ENCODE results near the gene MAOA.

Gene MAOA

DNA sequence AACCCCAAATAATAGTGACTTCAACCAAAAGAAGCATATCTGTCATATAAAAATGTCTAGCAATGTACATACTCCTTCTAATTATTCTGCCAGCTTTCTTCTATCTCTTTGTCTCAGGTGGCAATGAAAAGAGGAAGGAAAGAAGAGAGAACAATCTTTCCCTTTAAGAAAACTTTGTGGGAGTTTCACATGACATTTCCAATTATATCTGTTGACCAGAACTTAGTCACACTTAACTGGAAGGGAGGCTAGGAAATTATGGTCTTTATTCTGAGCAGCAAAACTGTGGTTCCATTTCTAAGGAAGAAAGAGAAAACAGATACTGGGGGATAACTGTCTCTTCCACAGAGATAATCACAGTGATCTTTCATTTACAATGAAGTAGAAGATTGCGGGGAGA, 12.9 kb upstream of the MAOA start:
- Histone ChIP-seq H3K4me2 (ENCODE audit: insufficient read depth, low read length) (no peak overlapping the region), H4K20me1 (ENCODE audit: insufficient read depth, low read length) (no peaks in the 10 kb centered on the region), H3K4me3 (ENCODE audit: low read depth in 1 of 2, low read length in 2 of 2) (no peak overlapping the region), H3K4me1 (ENCODE audit: insufficient read depth, low read length) (no peaks in the 10 kb centered on the region), H3K36me3 (ENCODE audit: insufficient read depth, low read length) (no peaks in the 10 kb centered on the region), H3K27ac (ENCODE audit: low read length) (no peak overlapping the region), H3K27me3 (ENCODE audit: insufficient read depth, low read length, poor library complexity) (no peaks in the 10 kb centered on the region), H2AFZ (ENCODE audit: low read depth, low read length) (no peak overlapping the region), H3K9me3 (ENCODE audit: insufficient read depth, low read length, severe bottlenecking) (no peaks in the 10 kb centered on the region), H3K9ac (ENCODE audit: low read depth, low read length) (no peak overlapping the region), H3K79me2 (ENCODE audit: insufficient read depth, low read length) (no peaks in the 10 kb centered on the region)
- TF ChIP-seq, protein P1, sequence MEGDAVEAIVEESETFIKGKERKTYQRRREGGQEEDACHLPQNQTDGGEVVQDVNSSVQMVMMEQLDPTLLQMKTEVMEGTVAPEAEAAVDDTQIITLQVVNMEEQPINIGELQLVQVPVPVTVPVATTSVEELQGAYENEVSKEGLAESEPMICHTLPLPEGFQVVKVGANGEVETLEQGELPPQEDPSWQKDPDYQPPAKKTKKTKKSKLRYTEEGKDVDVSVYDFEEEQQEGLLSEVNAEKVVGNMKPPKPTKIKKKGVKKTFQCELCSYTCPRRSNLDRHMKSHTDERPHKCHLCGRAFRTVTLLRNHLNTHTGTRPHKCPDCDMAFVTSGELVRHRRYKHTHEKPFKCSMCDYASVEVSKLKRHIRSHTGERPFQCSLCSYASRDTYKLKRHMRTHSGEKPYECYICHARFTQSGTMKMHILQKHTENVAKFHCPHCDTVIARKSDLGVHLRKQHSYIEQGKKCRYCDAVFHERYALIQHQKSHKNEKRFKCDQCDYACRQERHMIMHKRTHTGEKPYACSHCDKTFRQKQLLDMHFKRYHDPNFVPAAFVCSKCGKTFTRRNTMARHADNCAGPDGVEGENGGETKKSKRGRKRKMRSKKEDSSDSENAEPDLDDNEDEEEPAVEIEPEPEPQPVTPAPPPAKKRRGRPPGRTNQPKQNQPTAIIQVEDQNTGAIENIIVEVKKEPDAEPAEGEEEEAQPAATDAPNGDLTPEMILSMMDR (IDR thresholded peaks at IDR 0.05; ENCODE audit: borderline replicate concordance, extremely low read depth, low read length, poor library complexity, severe bottlenecking): no peak
- TF ChIP-seq EZH2 (IDR thresholded peaks at IDR 0.05; ENCODE audit: borderline replicate concordance, low read depth, low read length, severe bottlenecking): no peak
- DNase-seq (no peak), ATAC-seq (ENCODE audit: insufficient read depth, low read depth) (no peak)

DNA sequence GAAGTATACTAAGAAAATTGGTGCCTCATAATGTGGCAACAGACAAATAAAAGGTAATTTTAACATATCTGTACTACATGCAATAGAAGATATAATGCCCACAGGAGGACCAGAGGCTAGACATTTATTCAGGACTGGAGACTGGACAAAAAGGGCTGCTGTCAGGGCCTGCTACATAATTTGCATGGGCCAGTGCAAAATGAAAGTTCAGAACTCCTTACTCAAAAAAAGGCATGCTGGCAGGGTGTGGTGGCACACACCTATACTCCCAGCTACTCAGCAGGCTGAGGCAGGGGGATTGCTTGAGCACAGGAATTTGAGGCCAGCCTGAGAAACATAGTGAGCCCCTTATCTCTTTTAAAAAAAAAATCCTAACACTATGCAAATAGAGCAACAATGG, 12.4 kb upstream of the MAOA start:
- no peak overlapping the region for H3K27ac ChIP-seq (ENCODE audit: low read length)
- no peak overlapping the region for H2AFZ ChIP-seq (ENCODE audit: low read depth, low read length)
- H3K4me2 ChIP-seq (ENCODE audit: insufficient read depth, low read length): no peak overlapping the region
- no peaks in the 10 kb centered on the region for H4K20me1 ChIP-seq (ENCODE audit: insufficient read depth, low read length)
- TF ChIP-seq, protein P1 (IDR thresholded peaks at IDR 0.05; ENCODE audit: borderline replicate concordance, extremely low read depth, low read length, poor library complexity, severe bottlenecking): no peak
- no peak for TF ChIP-seq EZH2 (IDR thresholded peaks at IDR 0.05; ENCODE audit: borderline replicate concordance, low read depth, low read length, severe bottlenecking)
- no peaks in the 10 kb centered on the region for H3K79me2 ChIP-seq (ENCODE audit: insufficient read depth, low read length)
- DNase-seq: no peak
- H3K36me3 ChIP-seq (ENCODE audit: insufficient read depth, low read length): no peaks in the 10 kb centered on the region
- H3K27me3 ChIP-seq (ENCODE audit: insufficient read depth, low read length, poor library complexity): no peaks in the 10 kb centered on the region
- H3K4me3 ChIP-seq (ENCODE audit: low read depth in 1 of 2, low read length in 2 of 2): no peak overlapping the region
- ATAC-seq (ENCODE audit: insufficient read depth, low read depth): no peak
- H3K9ac ChIP-seq (ENCODE audit: low read depth, low read length): no peak overlapping the region
- no peaks in the 10 kb centered on the region for H3K4me1 ChIP-seq (ENCODE audit: insufficient read depth, low read length)
- H3K9me3 ChIP-seq (ENCODE audit: insufficient read depth, low read length, severe bottlenecking): no peaks in the 10 kb centered on the region

DNA sequence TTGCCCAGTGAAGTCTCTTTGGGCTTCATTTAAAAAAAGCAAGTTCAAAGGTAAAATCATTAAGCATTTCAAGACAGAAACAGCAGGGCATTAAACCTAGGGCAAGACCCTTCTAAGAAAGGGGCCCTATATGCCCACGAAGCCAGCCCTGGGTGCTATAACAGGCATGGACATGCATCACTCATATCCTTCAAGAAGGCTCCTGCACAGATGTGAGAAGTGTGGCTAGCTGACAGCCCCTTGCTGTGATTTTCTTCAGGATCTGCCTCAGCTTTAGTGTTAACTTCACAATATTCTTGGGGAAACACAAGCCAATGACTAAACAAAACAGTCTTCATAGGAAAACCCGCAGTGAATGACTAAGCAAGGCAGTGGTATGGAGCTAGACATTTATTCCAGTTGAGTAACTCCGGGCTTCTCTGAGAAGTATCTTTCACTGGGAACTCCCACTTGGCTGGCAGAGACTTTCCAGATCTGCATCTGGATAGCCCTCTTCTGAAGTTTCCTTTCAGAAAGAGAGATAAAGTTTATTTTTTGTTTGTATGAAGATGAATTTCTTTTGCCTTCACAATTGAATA, 11.9 kb upstream of the MAOA start:
- no peak overlapping the region for H3K4me3 ChIP-seq (ENCODE audit: low read depth in 1 of 2, low read length in 2 of 2)
- H3K27ac ChIP-seq (ENCODE audit: low read length): no peak overlapping the region
- H3K79me2 ChIP-seq (ENCODE audit: insufficient read depth, low read length): no peaks in the 10 kb centered on the region
- TF ChIP-seq EZH2 (IDR thresholded peaks at IDR 0.05; ENCODE audit: borderline replicate concordance, low read depth, low read length, severe bottlenecking): no peak
- TF ChIP-seq, protein P1 (IDR thresholded peaks at IDR 0.05; ENCODE audit: borderline replicate concordance, extremely low read depth, low read length, poor library complexity, severe bottlenecking): no peak
- H2AFZ ChIP-seq (ENCODE audit: low read depth, low read length): no peak overlapping the region
- no peak overlapping the region for H3K9ac ChIP-seq (ENCODE audit: low read depth, low read length)
- H3K4me2 ChIP-seq (ENCODE audit: insufficient read depth, low read length): no peak overlapping the region
- no peaks in the 10 kb centered on the region for H3K36me3 ChIP-seq (ENCODE audit: insufficient read depth, low read length)
- H3K27me3 ChIP-seq (ENCODE audit: insufficient read depth, low read length, poor library complexity): no peaks in the 10 kb centered on the region
- no peaks in the 10 kb centered on the region for H4K20me1 ChIP-seq (ENCODE audit: insufficient read depth, low read length)
- H3K4me1 ChIP-seq (ENCODE audit: insufficient read depth, low read length): no peaks in the 10 kb centered on the region
- no peak for ATAC-seq (ENCODE audit: insufficient read depth, low read depth)
- no peaks in the 10 kb centered on the region for H3K9me3 ChIP-seq (ENCODE audit: insufficient read depth, low read length, severe bottlenecking)
- no peak for DNase-seq

DNA sequence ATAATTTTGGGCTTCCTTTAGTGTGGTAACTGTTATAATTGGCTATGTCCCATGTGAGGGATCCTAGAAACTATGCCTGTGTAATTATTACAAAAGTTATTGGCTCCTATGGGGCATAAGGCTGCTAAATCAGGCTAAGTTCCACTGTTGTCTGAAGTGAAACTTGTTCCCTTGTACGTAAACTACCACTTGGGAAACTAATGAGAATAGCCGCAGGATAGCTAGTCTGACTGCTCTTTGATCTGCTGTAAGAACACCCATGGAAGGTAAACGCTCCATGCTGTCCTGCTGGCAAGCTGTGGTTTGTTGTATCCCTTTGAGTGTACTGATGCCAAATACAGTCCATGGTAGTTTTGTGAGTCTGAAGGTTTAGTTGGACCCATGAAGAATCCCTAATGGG, 9.3 kb upstream of the MAOA start:
- H3K79me2 ChIP-seq (ENCODE audit: insufficient read depth, low read length): no peaks in the 10 kb centered on the region
- no peaks in the 10 kb centered on the region for H3K27me3 ChIP-seq (ENCODE audit: insufficient read depth, low read length, poor library complexity)
- no peak overlapping the region for H3K4me3 ChIP-seq (ENCODE audit: low read depth in 1 of 2, low read length in 2 of 2)
- no peak for ATAC-seq (ENCODE audit: insufficient read depth, low read depth)
- no peaks in the 10 kb centered on the region for H3K9me3 ChIP-seq (ENCODE audit: insufficient read depth, low read length, severe bottlenecking)
- no peak overlapping the region for H3K9ac ChIP-seq (ENCODE audit: low read depth, low read length)
- TF ChIP-seq, protein P1 (IDR thresholded peaks at IDR 0.05; ENCODE audit: borderline replicate concordance, extremely low read depth, low read length, poor library complexity, severe bottlenecking): no peak
- TF ChIP-seq EZH2 (IDR thresholded peaks at IDR 0.05; ENCODE audit: borderline replicate concordance, low read depth, low read length, severe bottlenecking): no peak
- no peak for DNase-seq
- H4K20me1 ChIP-seq (ENCODE audit: insufficient read depth, low read length): no peaks in the 10 kb centered on the region
- H3K4me2 ChIP-seq (ENCODE audit: insufficient read depth, low read length): no peak overlapping the region
- H3K4me1 ChIP-seq (ENCODE audit: insufficient read depth, low read length): no peaks in the 10 kb centered on the region
- H2AFZ ChIP-seq (ENCODE audit: low read depth, low read length): no peak overlapping the region
- no peaks in the 10 kb centered on the region for H3K36me3 ChIP-seq (ENCODE audit: insufficient read depth, low read length)
- no peak overlapping the region for H3K27ac ChIP-seq (ENCODE audit: low read length)

All from DND-41 (cell line).